Loucy (cell line): ENCODE measurements around the gene DTNA.

Experiments
- H2AFZ ChIP-seq: fragments of 200-600 bp; sonication (generic); 2 replicates; pipeline ENCODE4 v1.6.0; 2016; ENCODE audit warnings: antibody characterized with exemption, mild to moderate bottlenecking, low read length, moderate library complexity
- H3F3A ChIP-seq: fragments of 200-600 bp; 2 replicates; pipeline ENCODE4 v1.6.0; 2016; ENCODE audit warnings: antibody characterized with exemption, low read depth, mild to moderate bottlenecking
- H3K27me3 ChIP-seq: fragments of 200-600 bp; sonication (generic); 2 replicates; pipeline ENCODE4 v1.6.1; 2014; ENCODE audit warnings: low read length, mild to moderate bottlenecking; ENCODE audit not compliant: insufficient read depth, poor library complexity, severe bottlenecking
- H3K36me3 ChIP-seq: fragments of 200-600 bp; sonication (generic); 2 replicates; pipeline ENCODE4 v1.6.1; 2016; ENCODE audit warnings: low read length; ENCODE audit not compliant: insufficient read depth
- H3K4me1 ChIP-seq: fragments of 200-600 bp; sonication (generic); 2 replicates; pipeline ENCODE4 v1.5.1; 2014; ENCODE audit warnings: low read length, mild to moderate bottlenecking; ENCODE audit not compliant: insufficient read depth, poor library complexity, severe bottlenecking
- H3K4me2 ChIP-seq: fragments of 200-600 bp; sonication (generic); 2 replicates; pipeline ENCODE4 v1.6.0; 2014; ENCODE audit warnings: antibody characterized with exemption, low read length, low read depth, mild to moderate bottlenecking; ENCODE audit not compliant: poor library complexity, severe bottlenecking
- H3K4me3 ChIP-seq: fragments of 200-600 bp; sonication (generic); 2 replicates; pipeline ENCODE4 v1.5.1; 2014; ENCODE audit warnings: low read length, mild to moderate bottlenecking, mixed read lengths; ENCODE audit not compliant: poor library complexity, severe bottlenecking
- H3K79me2 ChIP-seq: fragments of 200-600 bp; sonication (generic); 2 replicates; pipeline ENCODE4 v1.6.1; 2014; ENCODE audit warnings: low read length; ENCODE audit not compliant: insufficient read depth
- H3K9ac ChIP-seq: fragments of 200-600 bp; sonication (generic); 2 replicates; pipeline ENCODE4 v1.6.0; 2014; ENCODE audit warnings: mild to moderate bottlenecking, low read depth, low read length, moderate library complexity; ENCODE audit not compliant: poor library complexity, severe bottlenecking
- H3K9me2 ChIP-seq: fragments of 200-600 bp; sonication (generic); replicated peaks from 2 replicates; pipeline ENCODE4 v1.6.1; 2016; ENCODE audit warnings: low read depth, low read length, mixed read lengths
- H3K9me3 ChIP-seq: fragments of 200-600 bp; sonication (generic); 2 replicates; pipeline ENCODE4 v1.6.1; 2014; ENCODE audit warnings: mild to moderate bottlenecking, antibody characterized with exemption, low read length, low read depth; ENCODE audit not compliant: insufficient read depth
- H4K20me1 ChIP-seq: fragments of 200-600 bp; sonication (generic); 2 replicates; pipeline ENCODE4 v1.6.0; 2014; ENCODE audit warnings: antibody characterized with exemption, low read length, mild to moderate bottlenecking; ENCODE audit not compliant: insufficient read depth, poor library complexity, severe bottlenecking
- EZH2phosphoT487 ChIP-seq: fragments of 200-600 bp; IDR thresholded peaks from 2 replicates; pipeline ENCODE4 v1.6.1; 2018; ENCODE audit warnings: antibody characterized with exemption, mild to moderate bottlenecking, moderate library complexity, borderline replicate concordance
- TF ChIP-seq, protein P1 (sequence below): fragments of 200-600 bp; sonication (generic); conservative IDR thresholded peaks from 2 replicates; pipeline ENCODE4 v1.5.1; 2014; ENCODE audit warnings: mild to moderate bottlenecking, antibody characterized with exemption, low read length

Gene DTNA

GRCh38 chr18:34757666-34758065 is 47.6 kb downstream of the DTNA start:
- Histone ChIP-seq H3K4me1 (no peaks in the 10 kb centered on the region), H3K9me3 (no peaks in the 10 kb centered on the region), H4K20me1 (no peaks in the 10 kb centered on the region), H3K79me2 (no peaks in the 10 kb centered on the region), H3K4me2 (no peak overlapping the region), H3K9ac (no peak overlapping the region), H3K4me3 (no peak overlapping the region), H2AFZ (no peak overlapping the region), H3K9me2 (no peaks in the 10 kb centered on the region), H3K36me3 (no peaks in the 10 kb centered on the region), H3K27me3 (no peaks in the 10 kb centered on the region), H3F3A (no peaks in the 10 kb centered on the region)
- TF ChIP-seq, protein P1, sequence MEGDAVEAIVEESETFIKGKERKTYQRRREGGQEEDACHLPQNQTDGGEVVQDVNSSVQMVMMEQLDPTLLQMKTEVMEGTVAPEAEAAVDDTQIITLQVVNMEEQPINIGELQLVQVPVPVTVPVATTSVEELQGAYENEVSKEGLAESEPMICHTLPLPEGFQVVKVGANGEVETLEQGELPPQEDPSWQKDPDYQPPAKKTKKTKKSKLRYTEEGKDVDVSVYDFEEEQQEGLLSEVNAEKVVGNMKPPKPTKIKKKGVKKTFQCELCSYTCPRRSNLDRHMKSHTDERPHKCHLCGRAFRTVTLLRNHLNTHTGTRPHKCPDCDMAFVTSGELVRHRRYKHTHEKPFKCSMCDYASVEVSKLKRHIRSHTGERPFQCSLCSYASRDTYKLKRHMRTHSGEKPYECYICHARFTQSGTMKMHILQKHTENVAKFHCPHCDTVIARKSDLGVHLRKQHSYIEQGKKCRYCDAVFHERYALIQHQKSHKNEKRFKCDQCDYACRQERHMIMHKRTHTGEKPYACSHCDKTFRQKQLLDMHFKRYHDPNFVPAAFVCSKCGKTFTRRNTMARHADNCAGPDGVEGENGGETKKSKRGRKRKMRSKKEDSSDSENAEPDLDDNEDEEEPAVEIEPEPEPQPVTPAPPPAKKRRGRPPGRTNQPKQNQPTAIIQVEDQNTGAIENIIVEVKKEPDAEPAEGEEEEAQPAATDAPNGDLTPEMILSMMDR: no peak
- no peak for TF ChIP-seq EZH2phosphoT487

DNA sequence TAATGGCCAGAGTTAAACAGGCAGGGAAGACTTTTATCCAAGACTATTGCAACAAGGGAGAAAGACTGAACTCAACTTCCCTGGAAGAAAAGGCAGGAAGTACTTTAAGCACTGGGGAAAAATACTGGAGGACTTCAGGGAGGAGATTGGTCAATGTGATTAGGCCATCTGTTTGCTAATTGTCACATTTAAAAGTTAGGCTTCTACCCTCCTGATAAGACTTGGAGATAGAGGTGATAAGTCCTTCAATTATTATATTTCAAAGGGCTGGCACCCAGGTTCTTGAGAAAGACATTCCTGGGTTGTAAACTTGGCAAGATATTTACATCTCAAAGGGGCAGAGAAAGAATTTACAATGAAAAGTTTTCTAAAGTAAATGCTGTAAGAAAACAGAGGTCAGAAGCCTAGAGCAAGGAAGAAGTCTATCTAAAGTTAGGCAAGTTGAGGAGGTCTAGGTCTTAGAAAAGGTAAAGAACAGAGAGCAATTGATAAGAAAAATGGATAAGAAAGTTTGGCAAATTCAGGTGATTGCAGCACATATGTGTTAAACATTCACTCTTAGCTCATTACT is 48.4 kb downstream of the DTNA start:
- Histone ChIP-seq H3K4me1 (no peaks in the 10 kb centered on the region), H3K9me3 (no peaks in the 10 kb centered on the region), H3K79me2 (no peaks in the 10 kb centered on the region), H3K9ac (no peak overlapping the region), H4K20me1 (no peaks in the 10 kb centered on the region), H3K27me3 (no peaks in the 10 kb centered on the region), H3K36me3 (no peaks in the 10 kb centered on the region), H3K9me2 (no peaks in the 10 kb centered on the region), H3K4me2 (no peak overlapping the region), H2AFZ (no peak overlapping the region), H3F3A (no peaks in the 10 kb centered on the region), H3K4me3 (no peak overlapping the region)
- TF ChIP-seq, protein P1: no peak
- no peak for TF ChIP-seq EZH2phosphoT487

DNA sequence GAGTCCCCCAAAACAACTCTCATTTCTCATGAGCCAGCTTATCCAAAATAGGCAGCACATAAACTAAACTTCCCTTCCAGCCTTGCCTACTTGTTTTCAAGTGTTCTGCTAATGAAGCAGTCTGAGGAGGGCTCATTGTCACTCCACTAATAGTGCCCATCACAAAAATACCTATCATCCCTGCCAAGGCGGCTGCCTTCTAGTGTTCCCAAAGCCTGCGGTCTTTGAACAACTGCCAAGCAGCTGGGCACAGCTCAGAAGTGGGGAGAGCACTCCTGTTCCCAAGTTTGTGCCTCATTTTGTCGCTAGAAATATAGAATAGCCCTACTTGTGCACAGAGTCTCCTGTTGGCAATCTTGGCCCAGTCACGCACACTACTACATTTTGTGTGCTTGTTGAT is 50.3 kb downstream of the DTNA start:
- H3K4me3 ChIP-seq: no peak overlapping the region
- H3K27me3 ChIP-seq: no peaks in the 10 kb centered on the region
- no peaks in the 10 kb centered on the region for H3K9me2 ChIP-seq
- H2AFZ ChIP-seq: no peak overlapping the region
- no peaks in the 10 kb centered on the region for H3K9me3 ChIP-seq
- H3K9ac ChIP-seq: no peak overlapping the region
- H3K4me1 ChIP-seq: no peaks in the 10 kb centered on the region
- H3F3A ChIP-seq: no peaks in the 10 kb centered on the region
- H3K79me2 ChIP-seq: no peaks in the 10 kb centered on the region
- no peaks in the 10 kb centered on the region for H4K20me1 ChIP-seq
- TF ChIP-seq, protein P1: no peak
- no peak for TF ChIP-seq EZH2phosphoT487
- no peak overlapping the region for H3K4me2 ChIP-seq
- H3K36me3 ChIP-seq: no peaks in the 10 kb centered on the region
